Measurements from ENCODE around the gene FAM117A.

Gene FAM117A

GRCh38 chr17:49783791-49784190 lies 19.9 kb upstream of the FAM117A start:
- no peak for DNase-seq (ENCODE audit: low read depth)
- no peak overlapping the region for H3K4me3 ChIP-seq (ENCODE audit: low read depth, low read length)
- TF ChIP-seq, protein P1, sequence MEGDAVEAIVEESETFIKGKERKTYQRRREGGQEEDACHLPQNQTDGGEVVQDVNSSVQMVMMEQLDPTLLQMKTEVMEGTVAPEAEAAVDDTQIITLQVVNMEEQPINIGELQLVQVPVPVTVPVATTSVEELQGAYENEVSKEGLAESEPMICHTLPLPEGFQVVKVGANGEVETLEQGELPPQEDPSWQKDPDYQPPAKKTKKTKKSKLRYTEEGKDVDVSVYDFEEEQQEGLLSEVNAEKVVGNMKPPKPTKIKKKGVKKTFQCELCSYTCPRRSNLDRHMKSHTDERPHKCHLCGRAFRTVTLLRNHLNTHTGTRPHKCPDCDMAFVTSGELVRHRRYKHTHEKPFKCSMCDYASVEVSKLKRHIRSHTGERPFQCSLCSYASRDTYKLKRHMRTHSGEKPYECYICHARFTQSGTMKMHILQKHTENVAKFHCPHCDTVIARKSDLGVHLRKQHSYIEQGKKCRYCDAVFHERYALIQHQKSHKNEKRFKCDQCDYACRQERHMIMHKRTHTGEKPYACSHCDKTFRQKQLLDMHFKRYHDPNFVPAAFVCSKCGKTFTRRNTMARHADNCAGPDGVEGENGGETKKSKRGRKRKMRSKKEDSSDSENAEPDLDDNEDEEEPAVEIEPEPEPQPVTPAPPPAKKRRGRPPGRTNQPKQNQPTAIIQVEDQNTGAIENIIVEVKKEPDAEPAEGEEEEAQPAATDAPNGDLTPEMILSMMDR (IDR thresholded peaks at IDR 0.05; ENCODE audit: low read depth, low read length) = no peak
- TF ChIP-seq POLR2A (IDR thresholded peaks at IDR 0.05; ENCODE audit: extremely low read depth, insufficient read length) = no peak
- no peak for TF ChIP-seq MYC (IDR thresholded peaks at IDR 0.05; ENCODE audit: low read depth, low read length)
- TF ChIP-seq MAX (IDR thresholded peaks at IDR 0.05; ENCODE audit: low read depth, low read length) = no peak

GRCh38 chr17:49783071-49783715 lies 19.3 kb upstream of the FAM117A start:
- no peak for DNase-seq (ENCODE audit: low read depth)
- H3K4me3 ChIP-seq (ENCODE audit: low read depth, low read length) = no peak overlapping the region
- TF ChIP-seq MAX (IDR thresholded peaks at IDR 0.05; ENCODE audit: low read depth, low read length) (no peak), MYC (IDR thresholded peaks at IDR 0.05; ENCODE audit: low read depth, low read length) (no peak), POLR2A (IDR thresholded peaks at IDR 0.05; ENCODE audit: extremely low read depth, insufficient read length) (no peak)
- TF ChIP-seq, protein P1 (IDR thresholded peaks at IDR 0.05; ENCODE audit: low read depth, low read length) = no peak

DNA sequence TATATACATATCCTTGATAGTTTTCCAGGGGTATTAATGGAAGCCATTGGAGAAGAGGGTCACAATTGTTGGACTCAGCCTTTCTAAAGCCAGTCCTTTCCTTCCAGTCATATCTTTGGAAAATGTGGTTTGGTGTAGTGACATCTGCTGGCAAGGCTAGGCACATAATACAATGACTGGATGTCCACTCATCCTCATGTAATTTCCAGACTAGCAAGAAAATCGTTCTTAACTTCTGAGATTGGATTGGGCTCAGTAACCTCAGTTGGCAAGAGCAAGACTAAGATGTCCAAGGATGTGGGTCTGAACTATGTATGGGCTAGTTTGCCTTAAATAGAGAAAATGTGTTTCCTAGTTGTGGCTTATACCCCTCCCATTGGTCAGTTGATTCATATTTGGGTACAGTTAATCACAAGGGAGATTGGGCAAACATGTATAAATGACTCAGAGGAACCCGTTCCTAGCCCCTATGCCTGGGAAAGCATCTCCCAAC lies 15.9 kb upstream of the FAM117A start:
- DNase-seq (ENCODE audit: low read depth) = peak; percentile 68
- TF ChIP-seq, protein P1 (IDR thresholded peaks at IDR 0.05; ENCODE audit: low read depth, low read length) = peak; percentile 60
- no peak for TF ChIP-seq POLR2A (IDR thresholded peaks at IDR 0.05; ENCODE audit: extremely low read depth, insufficient read length)
- TF ChIP-seq MYC (IDR thresholded peaks at IDR 0.05; ENCODE audit: low read depth, low read length) = no peak
- H3K4me3 ChIP-seq (ENCODE audit: low read depth, low read length) = no peak overlapping the region

- no peak for DNase-seq (ENCODE audit: low read depth)
- H3K4me3 ChIP-seq (ENCODE audit: low read depth, low read length) = no peak overlapping the region
- TF ChIP-seq MYC (IDR thresholded peaks at IDR 0.05; ENCODE audit: low read depth, low read length) = no peak
- TF ChIP-seq MAX (IDR thresholded peaks at IDR 0.05; ENCODE audit: low read depth, low read length) = no peak
- TF ChIP-seq, protein P1 (IDR thresholded peaks at IDR 0.05; ENCODE audit: low read depth, low read length) = no peak
Measured at GRCh38 chr17:49779156-49779738, 15.3 kb upstream of the FAM117A start.

GRCh38 chr17:49777563-49777962 lies 13.6 kb upstream of the FAM117A start:
- H3K4me3 ChIP-seq (ENCODE audit: low read depth, low read length) = no peak overlapping the region
- DNase-seq (ENCODE audit: low read depth) = no peak
- TF ChIP-seq, protein P1 (IDR thresholded peaks at IDR 0.05; ENCODE audit: low read depth, low read length) = no peak
- TF ChIP-seq MYC (IDR thresholded peaks at IDR 0.05; ENCODE audit: low read depth, low read length) = no peak
